Heart left ventricle (tissue), 16 donors: ENCODE results near the gene PCDH15. TPM values are rescaled to one million over a fixed set of nuclear protein-coding genes. Genes with fewer than 3 reads are reported as not detected.

Experiments used
- ATAC-seq, 4 donors: fragments of 200-7000 bp; cut with Tn5 transposase; one replicate each; pipeline ENCODE4 v1.9.1; 2020 to 2022; ENCODE audit warnings: moderate library complexity in 4 of 4, mild to moderate bottlenecking in 3 of 4, moderate number of reproducible peaks in 1 of 4
- DNase-seq, 5 donors: peaks; one replicate each; pipeline ENCODE4 v3.0.0-alpha.2; 2020
- H3K27ac ChIP-seq, 12 donors: fragments of 200-600 bp; sonication (generic) in 4 of 12; one replicate each; pipeline versions ENCODE4 v1.5.0 to v1.8.0; 2016 to 2022; ENCODE audit warnings: mild to moderate bottlenecking in 2 of 12
- H3K27me3 ChIP-seq, 9 donors: fragments of 200-600 bp; sonication (generic) in 2 of 9; one replicate each; pipeline versions ENCODE4 v1.5.1 to v1.8.0; 2016 to 2022; ENCODE audit warnings: mild to moderate bottlenecking in 3 of 9
- H3K36me3 ChIP-seq, 9 donors: fragments of 200-600 bp; sonication (generic) in 2 of 9; one replicate each; pipeline versions ENCODE4 v1.5.0 to v1.8.0; 2018 to 2022; ENCODE audit warnings: mild to moderate bottlenecking in 2 of 9
- H3K4me1 ChIP-seq, 12 donors: fragments of 200-600 bp; sonication (generic) in 4 of 12; one replicate each; pipeline versions ENCODE4 v1.5.0 to v1.8.0; 2016 to 2022; ENCODE audit warnings: mild to moderate bottlenecking in 3 of 12
- H3K4me3 ChIP-seq, 12 donors: fragments of 200-600 bp; sonication (generic) in 4 of 12; one replicate each; pipeline versions ENCODE4 v1.5.0 to v1.8.0; 2017 to 2022; ENCODE audit warnings: mild to moderate bottlenecking in 9 of 12, moderate library complexity in 4 of 12
- H3K9me3 ChIP-seq, 12 donors: fragments of 200-600 bp; sonication (generic) in 4 of 12; one replicate each; pipeline versions ENCODE4 v1.5.0 to v1.8.0; 2016 to 2022; ENCODE audit warnings: mild to moderate bottlenecking in 1 of 12
- POLR2A ChIP-seq, 2 donors: fragments of 450-650 bp; IDR thresholded peaks; one replicate each; pipeline ENCODE4 v1.6.1; 2017; ENCODE audit warnings: antibody characterized with exemption in 2 of 2, mild to moderate bottlenecking in 2 of 2, moderate library complexity in 2 of 2
- WGBS, 4 donors: extraction: QIAGEN DNeasy Blood & Tissue Kit in 2 of 4; methylation state at CpG; one replicate each; pipeline versions ENCODE4 v1.1.5 to v1.1.7; 2013 to 2018; 5-methylcytosine and 5-hydroxymethylcytosine counted together
- intact Hi-C, 10 donors: fragments of 100-400 bp; cut with DNase I; formaldehyde crosslinking; loops; one replicate each; pipeline versions ENCODE4 v1.11.1 to v1.14.2; 2022
- polyA plus RNA-seq, 2 donors: library from polyadenylated mRNA; stranded (reverse); fragments of 200-250 nt; gene quantifications; one replicate each; pipeline ENCODE4 v1.2.3, GENCODE V29; 2013
- total RNA-seq, 9 donors: library from RNA; depleted of rRNA in 2 of 9; stranded (reverse); fragments of >200 nt in 2 of 9; fragmentation: NEBNext Ultra II Directional in 3 of 9; extraction: Animal tissue kit (Norgen Biotek cat#: 25700) in 3 of 9; gene quantifications; one replicate each; pipeline versions ENCODE4 v1.1.0 to v1.2.4, GENCODE V29; 2016 to 2023
- TF ChIP-seq, protein P1 (sequence below), 12 donors: fragments of 200-600 bp; sonication (generic) in 4 of 12; IDR thresholded peaks; one replicate each; pipeline versions ENCODE4 v1.5.0 to v1.8.0; 2018 to 2022; ENCODE audit warnings: antibody characterized with exemption in 12 of 12, mild to moderate bottlenecking in 5 of 12
- donor health status: ischemic (EF 13 %, LVEDD 7.1; RV severe dilation, severe dysfunction).
- donor health status: healthy with polysubstance abuse.
- donor health status: DM: no; HTN: yes; CAD: no.
- donor health status: DM: no; HTN: no; CAD: no.
- donor health status: ischemic (EF 25% LVEDD 6.9; RV normal size, moderate dysfunction).
- donor health status: ischemic (EF 25% LVEDD 5.7; RV mildly dilated, moderate dysfunction).
- donor health status: healthy.
- donor health status: DM: yes; HTN: yes; CAD: no.
- donor health status: ischemic (EF 35%, LVEDD 5.7; RV mildly dilated, moderate dysfunction).
- donor health status: nonischemic (EF 11% LVEDD 7.7; RV severe dilation, severe dysfunction).
- donor health status: DM: yes; HTN: yes; CAD: no.
- donor health status: PGD.
- donor health status: ischemic (EF 29% LVEDD 5.4; RV normal size, mild dysfunction).
- donor health status: nonischemic (EF 23%, LVEDD 6.1; RV moderate dilation, normal function).

Gene PCDH15
- total and polyA plus RNA-seq, 11 donors: 0.04 to 0.93 (median 0.13) TPM; not detected in 3

DNA sequence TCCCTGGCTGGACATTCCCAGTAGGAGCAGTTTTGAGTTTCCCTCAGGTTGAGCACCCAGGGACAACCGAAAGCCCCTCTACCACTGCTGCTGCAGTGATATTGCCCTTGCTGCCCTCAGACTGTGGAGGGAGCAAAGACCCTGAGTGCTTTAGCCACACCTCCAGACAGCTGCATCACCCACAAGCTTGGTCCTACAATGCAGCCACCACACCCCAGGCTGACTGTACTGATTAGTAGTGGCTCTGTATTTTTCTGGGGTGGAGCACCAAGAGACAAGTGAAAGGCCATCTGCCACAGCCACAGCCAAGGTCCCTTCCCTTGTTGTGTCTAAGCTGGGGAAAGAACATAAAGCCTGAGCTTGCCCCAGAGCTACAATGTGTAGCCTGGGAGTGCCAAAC, 789.9 kb downstream of the PCDH15 start:
- Histone ChIP-seq H3K27me3 (no peaks in the 10 kb centered on the region), H3K4me1 (no peaks in the 10 kb centered on the region), H3K36me3 (no peaks in the 10 kb centered on the region), H3K27ac (no peak overlapping the region), H3K9me3 (peaks cover 0 to 6% (median 0%) of the 10 kb centered on the region in 12 donors), H3K4me3 (no peak overlapping the region)
- intact Hi-C loops: no loop called here
- TF ChIP-seq, protein P1, sequence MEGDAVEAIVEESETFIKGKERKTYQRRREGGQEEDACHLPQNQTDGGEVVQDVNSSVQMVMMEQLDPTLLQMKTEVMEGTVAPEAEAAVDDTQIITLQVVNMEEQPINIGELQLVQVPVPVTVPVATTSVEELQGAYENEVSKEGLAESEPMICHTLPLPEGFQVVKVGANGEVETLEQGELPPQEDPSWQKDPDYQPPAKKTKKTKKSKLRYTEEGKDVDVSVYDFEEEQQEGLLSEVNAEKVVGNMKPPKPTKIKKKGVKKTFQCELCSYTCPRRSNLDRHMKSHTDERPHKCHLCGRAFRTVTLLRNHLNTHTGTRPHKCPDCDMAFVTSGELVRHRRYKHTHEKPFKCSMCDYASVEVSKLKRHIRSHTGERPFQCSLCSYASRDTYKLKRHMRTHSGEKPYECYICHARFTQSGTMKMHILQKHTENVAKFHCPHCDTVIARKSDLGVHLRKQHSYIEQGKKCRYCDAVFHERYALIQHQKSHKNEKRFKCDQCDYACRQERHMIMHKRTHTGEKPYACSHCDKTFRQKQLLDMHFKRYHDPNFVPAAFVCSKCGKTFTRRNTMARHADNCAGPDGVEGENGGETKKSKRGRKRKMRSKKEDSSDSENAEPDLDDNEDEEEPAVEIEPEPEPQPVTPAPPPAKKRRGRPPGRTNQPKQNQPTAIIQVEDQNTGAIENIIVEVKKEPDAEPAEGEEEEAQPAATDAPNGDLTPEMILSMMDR (IDR thresholded peaks at IDR 0.05): no peak
- no peak for TF ChIP-seq POLR2A (IDR thresholded peaks at IDR 0.05)
- no peak for ATAC-seq
- WGBS, 4 donors: 78 to 92% (median 87%) methylated on average over 1 of the region's 1 CpG
- peak in 1 of 5 donors; percentile 26 for DNase-seq

DNA sequence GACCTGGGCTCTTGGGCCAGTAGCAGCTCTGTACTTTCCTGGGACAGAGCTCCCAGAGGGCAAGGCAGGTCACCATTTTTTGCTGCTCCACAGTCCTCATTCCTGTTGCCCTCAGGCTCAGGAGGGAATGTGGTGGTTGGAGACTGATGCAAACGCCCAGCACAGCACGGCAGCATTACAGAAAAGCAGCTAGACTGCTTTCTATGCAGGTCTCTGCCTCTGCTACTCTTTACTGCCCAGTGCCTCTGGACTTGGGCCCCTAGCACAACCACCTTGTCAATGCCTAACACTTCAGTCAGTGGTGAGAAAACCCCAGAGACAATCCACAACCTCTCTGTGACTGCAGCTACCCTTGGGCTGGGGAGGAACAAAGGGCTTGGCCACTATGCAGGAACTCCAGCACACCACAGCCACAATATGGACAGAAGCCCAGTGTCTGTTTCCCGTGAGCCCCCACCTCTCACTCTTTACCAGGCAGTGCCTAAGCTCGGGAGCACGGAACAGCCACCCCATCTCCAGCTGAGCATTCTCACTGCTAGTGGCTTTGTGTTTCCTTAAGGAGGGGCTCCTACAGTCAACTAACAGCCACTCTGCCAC, 790.6 kb downstream of the PCDH15 start:
- WGBS, 4 donors: 78 to 80% (median 79%) methylated on average over 5 of the region's 5 CpGs
- H3K36me3 ChIP-seq: no peaks in the 10 kb centered on the region
- H3K4me1 ChIP-seq: no peaks in the 10 kb centered on the region
- H3K4me3 ChIP-seq: no peak overlapping the region
- ATAC-seq (no peak), DNase-seq (peak in 1 of 5 donors; percentile 28)
- H3K27me3 ChIP-seq: no peaks in the 10 kb centered on the region
- TF ChIP-seq, protein P1 (IDR thresholded peaks at IDR 0.05): no peak
- TF ChIP-seq POLR2A (IDR thresholded peaks at IDR 0.05): no peak
- peaks cover 0 to 6% (median 0%) of the 10 kb centered on the region in 12 donors for H3K9me3 ChIP-seq
- intact Hi-C loops: no loop called here
- no peak overlapping the region for H3K27ac ChIP-seq

DNA sequence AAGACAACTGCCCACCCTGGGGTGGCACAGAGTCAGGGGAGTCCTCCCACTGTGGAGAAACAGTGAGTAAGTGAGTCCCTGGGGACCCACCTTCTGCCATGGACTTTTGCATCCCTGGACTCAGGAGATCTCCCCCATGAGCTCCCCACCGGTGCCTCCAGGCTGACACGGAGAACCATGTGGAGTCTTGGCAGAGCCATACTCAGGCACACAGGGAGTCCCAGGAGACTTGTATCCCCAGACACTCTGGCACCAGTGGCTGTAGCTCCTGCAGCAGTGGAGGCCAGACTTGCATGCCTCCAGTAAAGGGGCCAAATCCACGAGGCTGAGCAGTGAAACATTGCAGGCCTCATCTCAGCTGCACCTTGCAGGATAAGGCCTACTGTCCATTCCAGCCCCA, 791.4 kb downstream of the PCDH15 start:
- H3K4me3 ChIP-seq: no peak overlapping the region
- no peaks in the 10 kb centered on the region for H3K27me3 ChIP-seq
- DNase-seq: peak in 1 of 5 donors; percentile 23
- no peaks in the 10 kb centered on the region for H3K36me3 ChIP-seq
- no peaks in the 10 kb centered on the region for H3K4me1 ChIP-seq
- 64 to 71% (median 65%) methylated on average over 1 to 3 of the region's 3 CpGs for WGBS, 4 donors
- no peak for TF ChIP-seq POLR2A (IDR thresholded peaks at IDR 0.05)
- TF ChIP-seq, protein P1 (IDR thresholded peaks at IDR 0.05): no peak
- ATAC-seq: no peak
- intact Hi-C loops: no loop called here
- no peak overlapping the region for H3K27ac ChIP-seq
- peaks cover 0 to 6% (median 0%) of the 10 kb centered on the region in 12 donors for H3K9me3 ChIP-seq

DNA sequence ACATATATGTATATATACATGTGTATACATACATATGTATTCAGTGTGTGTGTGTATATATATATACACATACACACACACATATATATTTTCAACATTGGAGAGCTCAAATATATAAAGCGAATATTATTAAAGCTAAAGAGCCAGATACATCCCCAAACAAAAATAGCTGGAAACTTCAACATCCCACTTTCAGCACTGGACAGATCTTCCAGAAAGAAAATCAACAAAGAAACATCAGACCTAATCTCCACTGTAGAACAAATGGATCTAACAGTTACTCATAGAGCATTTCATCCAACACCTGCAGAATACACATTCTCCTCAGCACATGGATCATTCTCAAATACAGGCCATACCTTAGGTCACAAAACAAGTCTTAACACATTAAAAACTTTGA, 799.0 kb downstream of the PCDH15 start:
- DNase-seq (no peak), ATAC-seq (no peak)
- Histone ChIP-seq H3K36me3 (no peaks in the 10 kb centered on the region), H3K27ac (no peak overlapping the region), H3K4me3 (no peak overlapping the region), H3K9me3 (peaks cover 0 to 7% (median 0%) of the 10 kb centered on the region in 12 donors), H3K27me3 (no peaks in the 10 kb centered on the region), H3K4me1 (no peaks in the 10 kb centered on the region)
- intact Hi-C loops: no loop called here
- TF ChIP-seq, protein P1 (IDR thresholded peaks at IDR 0.05): no peak
- TF ChIP-seq POLR2A (IDR thresholded peaks at IDR 0.05): no peak
- 90 to 95% (median 94%) methylated on average over 1 of the region's 1 CpG for WGBS, 4 donors
